Left hindlimb (tissue), 1 donor: ENCODE data around the gene ZFP36L1.
"Not testable (repeated sequence)": the region's sequence is repeated elsewhere in the genome, so short reads cannot be mapped to it uniquely, and the experiment has no call there.

Source experiments
- DNase-seq: peaks from one replicate; pipeline ENCODE4 v3.0.0-alpha.2; 2018

Gene ZFP36L1

GRCh38 chr14:68782091-68782981, 10.5 kb downstream of the ZFP36L1 start:
- DNase-seq, result no peak

- no peak for DNase-seq
These were observed 11.5 kb downstream of the ZFP36L1 start for GRCh38 chr14:68781161-68782021.

- DNase-seq, result peak; percentile 79
These were observed 12.3 kb downstream of the ZFP36L1 start for GRCh38 chr14:68780358-68781160.

GRCh38 chr14:68779761-68780323, 13.0 kb downstream of the ZFP36L1 start:
- DNase-seq, result no peak

GRCh38 chr14:68777644-68778043, 15.2 kb downstream of the ZFP36L1 start:
- DNase-seq, result no peak

GRCh38 chr14:68775614-68776126, 17.2 kb downstream of the ZFP36L1 start:
- DNase-seq, result no peak

- DNase-seq, result no peak
These were observed 17.9 kb downstream of the ZFP36L1 start for GRCh38 chr14:68774771-68775613.

- no peak for DNase-seq
These were observed 20.0 kb downstream of the ZFP36L1 start for GRCh38 chr14:68772761-68773381.

- no peak for DNase-seq
These were observed 21.2 kb downstream of the ZFP36L1 start for GRCh38 chr14:68771631-68772030.

- DNase-seq, result no peak
These were observed 22.1 kb downstream of the ZFP36L1 start for GRCh38 chr14:68770553-68771286.

- no peak for DNase-seq
These were observed 22.8 kb downstream of the ZFP36L1 start for GRCh38 chr14:68770051-68770450.

- no peak for DNase-seq
These were observed 24.6 kb downstream of the ZFP36L1 start for GRCh38 chr14:68768316-68768715.

GRCh38 chr14:68767248-68767645, 25.6 kb downstream of the ZFP36L1 start:
- DNase-seq, result no peak

- no peak for DNase-seq
These were observed 26.3 kb downstream of the ZFP36L1 start for GRCh38 chr14:68766299-68767247.

GRCh38 chr14:68763843-68764242, 29.0 kb downstream of the ZFP36L1 start:
- DNase-seq, result not testable (repeated sequence)

GRCh38 chr14:68762953-68763764, 29.7 kb downstream of the ZFP36L1 start:
- peak; percentile 51 for DNase-seq

GRCh38 chr14:68761391-68761790, 31.5 kb downstream of the ZFP36L1 start:
- DNase-seq, result no peak

- no peak for DNase-seq
These were observed 32.1 kb downstream of the ZFP36L1 start for GRCh38 chr14:68760761-68761160.
